ENCODE measurements around the gene MCFD2. TPM values are rescaled to one million over a fixed set of nuclear protein-coding genes. Genes with fewer than 3 reads are reported as not detected.

MCFD2 gene
- total RNA-seq, 1 donor from 2014 or later, result 79.8 TPM

DNA sequence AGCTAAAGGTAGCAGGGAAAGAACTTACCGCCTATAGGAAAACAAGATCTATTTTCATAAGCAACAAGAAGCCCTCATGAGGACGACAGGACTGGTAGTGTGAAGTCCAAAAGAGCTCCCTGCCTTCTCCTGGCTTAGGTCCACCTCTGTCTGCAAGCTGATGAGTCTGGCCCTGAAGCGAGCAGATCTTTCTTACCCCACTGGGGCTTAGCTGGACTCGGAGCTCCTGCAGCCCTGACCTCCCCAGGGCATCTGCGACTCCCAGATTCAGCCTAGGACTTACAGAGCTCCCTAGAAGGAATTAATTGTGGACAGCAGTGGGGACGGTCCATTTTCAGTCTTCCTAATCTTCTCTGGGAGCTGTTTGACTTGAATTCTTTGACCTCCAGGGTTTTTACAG is 53.7 kb downstream of the MCFD2 start:
- TF ChIP-seq, protein P1, sequence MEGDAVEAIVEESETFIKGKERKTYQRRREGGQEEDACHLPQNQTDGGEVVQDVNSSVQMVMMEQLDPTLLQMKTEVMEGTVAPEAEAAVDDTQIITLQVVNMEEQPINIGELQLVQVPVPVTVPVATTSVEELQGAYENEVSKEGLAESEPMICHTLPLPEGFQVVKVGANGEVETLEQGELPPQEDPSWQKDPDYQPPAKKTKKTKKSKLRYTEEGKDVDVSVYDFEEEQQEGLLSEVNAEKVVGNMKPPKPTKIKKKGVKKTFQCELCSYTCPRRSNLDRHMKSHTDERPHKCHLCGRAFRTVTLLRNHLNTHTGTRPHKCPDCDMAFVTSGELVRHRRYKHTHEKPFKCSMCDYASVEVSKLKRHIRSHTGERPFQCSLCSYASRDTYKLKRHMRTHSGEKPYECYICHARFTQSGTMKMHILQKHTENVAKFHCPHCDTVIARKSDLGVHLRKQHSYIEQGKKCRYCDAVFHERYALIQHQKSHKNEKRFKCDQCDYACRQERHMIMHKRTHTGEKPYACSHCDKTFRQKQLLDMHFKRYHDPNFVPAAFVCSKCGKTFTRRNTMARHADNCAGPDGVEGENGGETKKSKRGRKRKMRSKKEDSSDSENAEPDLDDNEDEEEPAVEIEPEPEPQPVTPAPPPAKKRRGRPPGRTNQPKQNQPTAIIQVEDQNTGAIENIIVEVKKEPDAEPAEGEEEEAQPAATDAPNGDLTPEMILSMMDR (conservative IDR thresholded peaks at IDR 0.05), result no peak
- H3K4me3 Mint-ChIP-seq, result no peak overlapping the region
- H3K9me3 Mint-ChIP-seq, result peaks cover 2% of the 10 kb centered on the region
- H3K36me3 Mint-ChIP-seq (ENCODE audit: low read depth), result peaks cover 2% of the 10 kb centered on the region
- no peak for DNase-seq (ENCODE audit: low read depth, low spot score)
- H3K4me1 Mint-ChIP-seq, result no peaks in the 10 kb centered on the region
- peaks cover 6% of the 10 kb centered on the region for H3K27me3 Mint-ChIP-seq (ENCODE audit: low read depth)
- H3K27ac Mint-ChIP-seq (ENCODE audit: unreplicated experiment), result no peak overlapping the region

DNA sequence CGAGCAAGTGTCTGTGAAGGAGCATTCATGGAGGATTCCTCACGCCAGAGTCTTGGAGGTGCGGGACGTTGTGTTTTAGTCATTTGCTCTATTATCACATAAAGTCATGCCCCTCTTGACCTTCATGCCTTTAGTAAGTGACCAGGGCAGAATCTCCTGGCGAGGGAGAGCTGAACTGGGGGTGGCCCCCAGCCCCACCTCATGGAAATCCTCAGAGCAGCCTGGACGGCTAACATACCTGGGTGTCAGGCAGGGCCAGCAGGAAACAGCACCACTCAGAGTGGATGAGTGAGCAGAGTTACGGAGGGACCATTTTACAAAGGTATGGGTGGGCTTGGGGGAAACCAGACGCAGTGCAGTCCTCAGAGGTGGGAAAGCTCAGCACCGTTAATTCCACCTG is 56.1 kb downstream of the MCFD2 start:
- Mint-ChIP-seq H3K4me1 (no peaks in the 10 kb centered on the region), H3K27ac (ENCODE audit: unreplicated experiment) (no peak overlapping the region), H3K27me3 (ENCODE audit: low read depth) (peaks cover 6% of the 10 kb centered on the region)

DNA sequence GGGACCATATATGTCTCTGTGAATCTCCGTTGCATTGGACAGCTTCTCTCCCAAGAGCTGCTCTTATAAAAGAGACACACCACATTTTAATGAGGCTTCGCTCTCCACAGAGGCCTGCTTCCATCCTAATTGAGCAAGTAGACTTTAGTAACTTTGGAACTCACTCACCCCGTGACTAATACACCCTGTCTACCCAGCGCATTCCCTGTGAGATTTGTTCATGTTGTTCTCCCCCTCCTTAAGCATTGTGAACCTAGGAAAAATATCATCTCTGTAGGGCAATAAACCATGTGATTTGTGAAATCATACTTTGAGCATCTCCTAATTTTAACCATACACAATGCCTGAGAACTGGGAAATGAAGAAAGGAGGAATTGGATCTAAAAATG is 56.9 kb downstream of the MCFD2 start:
- Mint-ChIP-seq H3K9me3 (no peaks in the 10 kb centered on the region), H3K27ac (ENCODE audit: unreplicated experiment) (no peak overlapping the region), H3K36me3 (ENCODE audit: low read depth) (no peaks in the 10 kb centered on the region), H3K4me1 (no peaks in the 10 kb centered on the region), H3K27me3 (ENCODE audit: low read depth) (peaks cover 3% of the 10 kb centered on the region), H3K4me3 (no peak overlapping the region)
- DNase-seq (ENCODE audit: low read depth, low spot score), result no peak
- TF ChIP-seq, protein P1 (conservative IDR thresholded peaks at IDR 0.05), result no peak

More for the DNA sequence above, 56.1 kb downstream of the MCFD2 start:
- TF ChIP-seq, protein P1 (conservative IDR thresholded peaks at IDR 0.05), result no peak
- H3K36me3 Mint-ChIP-seq (ENCODE audit: low read depth), result peaks cover 2% of the 10 kb centered on the region
- no peak overlapping the region for H3K4me3 Mint-ChIP-seq
- DNase-seq (ENCODE audit: low read depth, low spot score), result no peak
- H3K9me3 Mint-ChIP-seq, result no peaks in the 10 kb centered on the region

DNA sequence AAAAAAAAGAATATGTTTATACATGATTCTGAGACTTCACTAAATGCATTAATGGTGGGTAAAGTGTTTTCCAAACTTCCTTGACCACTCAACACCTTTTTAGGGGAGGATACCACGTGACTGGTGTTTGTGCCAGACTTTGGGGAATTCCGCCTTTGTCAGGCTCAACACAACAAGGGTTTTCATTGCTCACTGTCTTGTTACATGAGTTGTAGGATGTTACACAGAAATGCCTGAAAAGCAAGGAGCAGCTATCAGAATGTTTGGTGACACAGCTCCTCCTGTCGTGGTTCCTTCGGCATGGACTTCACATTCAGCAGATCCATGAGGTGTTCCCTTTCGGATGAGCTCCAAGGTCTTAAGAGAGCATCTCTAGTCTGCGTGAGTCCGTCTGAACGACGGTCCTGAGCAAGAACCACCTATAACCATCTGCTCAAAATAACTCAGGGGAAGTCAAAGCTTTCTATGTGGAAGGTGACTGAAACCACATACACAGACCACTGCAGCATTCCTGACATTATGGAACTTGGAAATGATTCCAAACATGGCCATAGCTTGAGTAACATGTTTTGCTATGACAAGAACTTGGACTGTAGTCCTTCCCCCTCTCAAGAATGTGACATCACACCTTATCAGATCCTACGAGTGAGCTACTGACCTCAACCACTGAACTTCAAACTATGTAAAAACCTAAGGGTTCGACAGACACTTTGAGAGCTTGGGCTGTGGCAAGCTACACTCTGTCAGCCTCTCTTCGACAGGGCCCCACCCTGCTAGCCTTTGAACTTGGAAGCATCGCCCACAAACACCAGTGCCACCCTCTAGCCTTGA is 57.5 kb downstream of the MCFD2 start:
- DNase-seq (ENCODE audit: low read depth, low spot score), result no peak
- H3K9me3 Mint-ChIP-seq, result no peaks in the 10 kb centered on the region
- no peak overlapping the region for H3K27ac Mint-ChIP-seq (ENCODE audit: unreplicated experiment)
- TF ChIP-seq, protein P1 (conservative IDR thresholded peaks at IDR 0.05), result no peak
- no peak overlapping the region for H3K4me3 Mint-ChIP-seq
- no peaks in the 10 kb centered on the region for H3K36me3 Mint-ChIP-seq (ENCODE audit: low read depth)
- no peaks in the 10 kb centered on the region for H3K4me1 Mint-ChIP-seq
- peaks cover 3% of the 10 kb centered on the region for H3K27me3 Mint-ChIP-seq (ENCODE audit: low read depth)

DNA sequence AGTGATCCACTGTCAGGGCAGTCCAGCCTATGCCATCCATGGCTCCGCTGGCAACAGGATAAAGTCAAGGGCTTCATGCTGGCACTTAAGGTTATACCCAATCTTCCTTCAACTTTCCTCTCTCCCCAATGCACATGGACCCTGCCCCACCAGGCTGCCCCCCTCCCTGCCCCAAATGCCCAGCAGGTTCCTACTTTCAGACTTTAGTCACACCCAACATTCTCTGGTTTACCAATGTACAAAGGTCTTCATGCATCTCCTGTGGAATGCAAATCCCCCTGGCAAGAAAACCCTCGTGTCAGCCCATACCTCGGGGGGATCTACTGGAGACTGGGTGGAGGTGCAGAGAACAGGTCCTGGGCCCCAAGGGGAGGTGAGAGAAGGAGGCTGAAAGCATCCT is 59.3 kb downstream of the MCFD2 start:
- TF ChIP-seq, protein P1 (conservative IDR thresholded peaks at IDR 0.05), result no peak
- Mint-ChIP-seq H3K36me3 (ENCODE audit: low read depth) (no peaks in the 10 kb centered on the region), H3K9me3 (no peaks in the 10 kb centered on the region), H3K4me1 (no peaks in the 10 kb centered on the region), H3K27ac (ENCODE audit: unreplicated experiment) (no peak overlapping the region), H3K27me3 (ENCODE audit: low read depth) (no peaks in the 10 kb centered on the region), H3K4me3 (no peak overlapping the region)
- no peak for DNase-seq (ENCODE audit: low read depth, low spot score)
